IPS-NIHi7 (cell line): Measurements from ENCODE around the gene DLG2.

Experiments used
- DNase-seq: peaks from one replicate; pipeline ENCODE4 v3.0.0; 2012; ENCODE audit warnings: mixed read lengths; ENCODE audit errors: extremely low spot score

The DLG2 gene

GRCh38 chr11:84019571-84020194 is 1607.5 kb downstream of the DLG2 start:
- no peak for DNase-seq

GRCh38 chr11:84014539-84014938 is 1612.6 kb downstream of the DLG2 start:
- DNase-seq = no peak

GRCh38 chr11:84012171-84012826 is 1614.8 kb downstream of the DLG2 start:
- no peak for DNase-seq

GRCh38 chr11:84003181-84003580 is 1624.0 kb downstream of the DLG2 start:
- DNase-seq = no peak

GRCh38 chr11:83998921-83999320 is 1628.2 kb downstream of the DLG2 start:
- no peak for DNase-seq

GRCh38 chr11:83990160-83990733 is 1636.9 kb downstream of the DLG2 start:
- DNase-seq = no peak

GRCh38 chr11:83982825-83983224 is 1644.3 kb downstream of the DLG2 start:
- no peak for DNase-seq

- DNase-seq = no peak
These were observed 1647.6 kb downstream of the DLG2 start for GRCh38 chr11:83979593-83979992.

GRCh38 chr11:83978942-83979341 is 1648.2 kb downstream of the DLG2 start:
- DNase-seq = no peak

GRCh38 chr11:83976086-83976485 is 1651.1 kb downstream of the DLG2 start:
- no peak for DNase-seq

GRCh38 chr11:83972536-83972935 is 1654.6 kb downstream of the DLG2 start:
- DNase-seq = no peak

GRCh38 chr11:83971063-83971462 is 1656.1 kb downstream of the DLG2 start:
- DNase-seq = peak; percentile 12

GRCh38 chr11:83970061-83970671 is 1657.0 kb downstream of the DLG2 start:
- DNase-seq = no peak

- no peak for DNase-seq
These were observed 1669.9 kb downstream of the DLG2 start for GRCh38 chr11:83957038-83957900.

GRCh38 chr11:83956119-83956697 is 1670.9 kb downstream of the DLG2 start:
- DNase-seq = no peak

- DNase-seq = no peak
These were observed 1672.4 kb downstream of the DLG2 start for GRCh38 chr11:83954780-83955179.

GRCh38 chr11:83951521-83951920 is 1675.6 kb downstream of the DLG2 start:
- peak; percentile 9 for DNase-seq

GRCh38 chr11:83948200-83948599 is 1678.9 kb downstream of the DLG2 start:
- DNase-seq = peak; percentile 18

GRCh38 chr11:83945976-83946375 is 1681.2 kb downstream of the DLG2 start:
- DNase-seq = no peak

- no peak for DNase-seq
These were observed 1686.1 kb downstream of the DLG2 start for GRCh38 chr11:83941050-83941449.

GRCh38 chr11:83938148-83938547 is 1689.0 kb downstream of the DLG2 start:
- DNase-seq = no peak

- DNase-seq = no peak
These were observed 1694.1 kb downstream of the DLG2 start for GRCh38 chr11:83933008-83933407.
